WI38 (cell line): ENCODE measurements around the gene CCDC80.
A peak's percentile ranks its signal among the peaks of the same experiment; 100 is the strongest.

Source experiments
- H3K4me3 ChIP-seq: 2 replicates; pipeline ENCODE4 v1.5.1; 2011; ENCODE audit warnings: low read depth, mild to moderate bottlenecking, control low read depth, low read length
- TF ChIP-seq, protein P1 (sequence below): IDR thresholded peaks from 2 replicates; pipeline ENCODE4 v1.5.1; 2012; ENCODE audit warnings: low read depth, mild to moderate bottlenecking, control low read depth, low read length

Gene CCDC80

DNA sequence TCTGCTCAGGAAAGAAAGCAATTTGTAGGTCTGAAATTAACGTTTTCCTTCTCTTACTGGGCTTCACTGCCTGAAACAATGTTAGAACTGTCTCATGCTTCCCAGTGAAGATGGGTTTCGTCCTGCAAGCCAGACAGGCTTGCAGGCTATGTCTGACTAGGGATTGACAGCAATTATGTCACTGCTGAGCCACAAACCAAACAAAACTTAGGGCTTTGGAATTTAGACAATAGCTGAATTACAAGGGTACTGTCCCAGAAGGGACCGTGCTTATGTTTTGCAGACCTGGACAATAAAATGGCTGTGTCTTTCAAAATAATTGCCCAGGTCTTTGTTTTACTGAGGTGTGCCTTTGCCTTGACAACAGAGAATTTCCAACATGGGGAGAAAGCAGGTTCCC, 46.3 kb upstream of the CCDC80 start:
- TF ChIP-seq, protein P1, sequence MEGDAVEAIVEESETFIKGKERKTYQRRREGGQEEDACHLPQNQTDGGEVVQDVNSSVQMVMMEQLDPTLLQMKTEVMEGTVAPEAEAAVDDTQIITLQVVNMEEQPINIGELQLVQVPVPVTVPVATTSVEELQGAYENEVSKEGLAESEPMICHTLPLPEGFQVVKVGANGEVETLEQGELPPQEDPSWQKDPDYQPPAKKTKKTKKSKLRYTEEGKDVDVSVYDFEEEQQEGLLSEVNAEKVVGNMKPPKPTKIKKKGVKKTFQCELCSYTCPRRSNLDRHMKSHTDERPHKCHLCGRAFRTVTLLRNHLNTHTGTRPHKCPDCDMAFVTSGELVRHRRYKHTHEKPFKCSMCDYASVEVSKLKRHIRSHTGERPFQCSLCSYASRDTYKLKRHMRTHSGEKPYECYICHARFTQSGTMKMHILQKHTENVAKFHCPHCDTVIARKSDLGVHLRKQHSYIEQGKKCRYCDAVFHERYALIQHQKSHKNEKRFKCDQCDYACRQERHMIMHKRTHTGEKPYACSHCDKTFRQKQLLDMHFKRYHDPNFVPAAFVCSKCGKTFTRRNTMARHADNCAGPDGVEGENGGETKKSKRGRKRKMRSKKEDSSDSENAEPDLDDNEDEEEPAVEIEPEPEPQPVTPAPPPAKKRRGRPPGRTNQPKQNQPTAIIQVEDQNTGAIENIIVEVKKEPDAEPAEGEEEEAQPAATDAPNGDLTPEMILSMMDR, result no peak
- no peak overlapping the region for H3K4me3 ChIP-seq

DNA sequence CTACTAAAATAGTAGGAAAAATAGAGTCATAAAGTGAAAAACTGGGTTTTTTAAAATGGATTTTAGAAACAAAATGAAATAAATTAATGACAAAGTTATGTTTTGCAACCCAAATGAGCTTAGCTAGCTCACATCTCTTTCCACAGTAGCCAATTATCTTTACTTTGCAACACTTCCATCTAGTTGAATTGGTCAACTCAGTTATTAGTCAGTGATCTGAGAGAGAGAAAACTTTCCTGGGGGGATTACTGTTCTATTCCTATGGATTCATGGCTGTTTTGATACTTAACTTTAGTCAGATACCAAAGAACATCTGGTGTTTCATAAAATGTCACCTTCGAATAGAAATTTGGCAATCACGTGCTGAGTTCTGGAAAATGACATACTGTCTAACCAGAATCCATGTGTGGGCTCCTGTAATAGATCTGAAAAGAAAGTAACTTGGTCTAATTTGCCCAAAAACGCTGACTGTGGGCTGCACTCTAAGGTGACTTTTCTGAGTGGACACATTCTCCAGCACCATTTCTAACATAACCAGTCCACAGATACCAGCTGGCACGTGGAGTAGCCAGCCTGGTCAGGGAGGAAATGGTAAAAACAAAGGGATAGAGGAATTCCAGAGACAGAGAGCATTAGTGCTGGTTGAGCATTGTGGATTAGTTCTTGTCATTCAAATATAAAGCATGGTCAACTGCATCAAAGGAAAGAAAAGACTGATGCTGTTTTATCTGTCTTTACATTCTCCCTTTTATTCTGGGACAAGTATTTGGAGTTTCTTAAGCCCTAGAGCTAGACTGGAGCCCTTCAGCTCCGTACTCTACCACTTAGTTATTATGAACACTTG, 45.2 kb upstream of the CCDC80 start:
- no peak overlapping the region for H3K4me3 ChIP-seq
- TF ChIP-seq, protein P1, result no peak

DNA sequence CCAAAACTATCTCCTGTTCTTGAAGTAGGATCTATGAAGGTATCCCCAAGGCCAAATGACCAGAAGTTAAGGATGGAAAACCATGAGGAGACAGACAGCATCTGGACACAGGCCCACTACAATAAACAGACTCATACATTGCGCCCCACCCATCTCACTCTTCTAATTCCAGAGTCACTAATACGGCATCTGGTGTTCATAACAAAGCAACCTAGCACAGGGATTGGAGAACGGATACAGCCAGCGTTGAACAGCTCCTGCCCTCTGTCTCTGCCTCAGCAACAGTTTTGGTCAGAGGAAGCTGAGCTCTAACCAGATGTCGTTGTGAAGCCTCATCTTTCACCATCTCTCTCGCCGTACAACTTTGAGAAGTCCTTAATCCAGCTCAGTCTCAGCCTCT, 44.5 kb upstream of the CCDC80 start:
- H3K4me3 ChIP-seq, result no peak overlapping the region
- TF ChIP-seq, protein P1, result no peak

DNA sequence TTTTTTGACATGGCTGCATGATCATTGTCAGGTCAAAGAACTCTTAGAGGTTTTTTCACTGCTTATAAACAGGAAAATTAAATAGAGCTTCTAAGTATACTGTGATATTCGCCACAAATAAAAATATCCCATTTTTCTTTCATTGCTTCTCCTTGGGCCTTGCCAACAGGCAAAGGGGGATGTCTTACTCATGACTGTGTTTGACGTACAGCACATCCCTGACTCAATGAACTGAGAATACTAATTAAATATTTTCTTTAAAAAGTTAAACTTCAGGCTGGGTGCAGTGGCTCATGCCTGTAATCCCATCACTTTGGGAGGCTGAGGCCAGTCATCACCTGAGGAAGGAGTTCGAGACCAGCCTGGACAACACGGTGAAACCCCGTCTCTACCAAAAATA, 41.4 kb upstream of the CCDC80 start:
- H3K4me3 ChIP-seq, result no peak overlapping the region
- TF ChIP-seq, protein P1, result no peak

DNA sequence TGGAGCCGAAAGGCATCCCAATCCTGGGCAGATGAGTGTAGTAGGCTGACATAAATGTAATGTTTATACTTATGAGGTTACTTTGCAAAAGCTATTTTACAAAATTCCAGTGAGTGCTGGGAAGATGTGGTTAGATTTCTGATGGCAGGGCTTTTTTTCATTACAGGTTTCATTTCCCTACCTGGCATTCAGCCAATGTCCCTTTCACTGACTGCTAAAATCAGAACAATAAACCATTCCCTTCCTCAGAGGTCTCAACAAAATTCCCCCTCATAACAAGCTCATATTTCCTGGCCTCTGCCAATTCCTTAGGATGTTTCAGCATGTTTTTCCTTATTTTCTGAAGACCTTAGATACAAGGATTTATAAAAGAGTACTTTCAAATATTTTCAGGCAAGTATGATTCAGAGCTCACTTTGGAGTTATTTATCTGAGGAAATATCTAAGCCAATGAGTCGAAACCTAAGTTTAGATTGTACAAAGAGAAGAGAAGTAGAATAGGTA, 40.9 kb upstream of the CCDC80 start:
- H3K4me3 ChIP-seq, result peak overlapping the region; percentile 25
- TF ChIP-seq, protein P1, result no peak

DNA sequence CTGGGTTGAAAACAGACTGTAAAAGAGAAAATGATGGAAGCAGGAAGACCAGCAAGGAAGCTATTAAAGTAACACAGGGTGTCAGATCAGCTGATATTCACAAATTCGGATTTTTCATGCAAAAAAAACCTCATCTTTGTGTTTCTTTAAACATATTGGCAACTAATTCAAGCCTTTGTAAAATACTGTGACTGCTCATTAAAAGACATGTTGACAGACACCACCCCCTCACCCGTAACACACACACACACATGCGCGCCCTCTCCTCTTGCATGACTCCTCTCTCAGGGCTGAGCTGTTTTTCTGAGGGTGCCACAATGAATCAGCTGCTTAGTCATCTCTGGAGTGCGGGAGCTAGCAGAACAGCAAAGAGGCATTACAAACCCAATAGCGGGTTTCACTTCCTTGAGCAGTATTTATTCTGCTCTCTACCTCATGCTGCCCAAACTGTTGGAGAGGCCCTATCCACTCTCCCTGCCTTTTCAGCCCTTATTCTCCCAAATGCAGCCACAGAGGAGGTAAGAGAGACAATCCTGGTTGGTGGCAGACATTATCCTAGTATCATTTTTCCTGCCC, 35.8 kb upstream of the CCDC80 start:
- TF ChIP-seq, protein P1, result no peak
- H3K4me3 ChIP-seq, result no peak overlapping the region

DNA sequence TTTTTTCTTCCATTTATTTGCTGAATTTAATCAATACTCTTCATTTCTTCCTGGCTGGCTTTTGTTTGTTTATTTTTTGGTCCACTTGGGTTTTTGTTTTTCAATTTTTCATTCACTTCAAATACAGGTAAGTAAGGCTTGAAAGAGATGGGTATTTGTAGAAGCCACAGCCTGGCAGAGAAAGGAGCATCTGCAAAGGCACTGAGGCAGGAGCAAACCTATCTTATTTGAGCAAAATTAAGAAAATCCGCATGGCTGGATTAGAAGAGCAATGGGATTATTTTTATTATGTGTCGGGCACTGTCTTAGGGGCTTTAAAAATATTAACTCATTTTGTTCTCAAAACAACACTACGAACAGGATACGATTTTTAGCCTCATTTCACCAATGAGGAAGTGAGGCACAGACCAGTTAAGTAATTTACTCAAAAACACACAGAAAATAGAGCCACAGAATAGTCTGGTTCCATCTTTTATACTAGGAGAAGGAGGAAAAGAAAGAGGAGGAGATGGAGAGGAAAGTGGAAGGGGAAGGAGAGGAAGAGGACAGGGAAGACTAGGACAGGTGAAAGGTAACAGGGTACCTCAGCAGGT, 35.1 kb upstream of the CCDC80 start:
- H3K4me3 ChIP-seq, result no peak overlapping the region
- TF ChIP-seq, protein P1, result no peak
